ENCODE measurements around the gene CEP63.
"Not testable (repeated sequence)": the region's sequence is repeated elsewhere in the genome, so short reads cannot be mapped to it uniquely, and the experiment has no call there.

The CEP63 gene

GRCh38 chr3:134544316-134544715 is 58.5 kb downstream of the CEP63 start:
- in situ Hi-C loops (cut with MboI; ENCODE audit: low pct_unique_long_range_greater_than_20kb, low sequenced_read_pairs, unreplicated experiment), result no loop called here
- no peak for DNase-seq (ENCODE audit: low spot score)
- TF ChIP-seq, protein P1, sequence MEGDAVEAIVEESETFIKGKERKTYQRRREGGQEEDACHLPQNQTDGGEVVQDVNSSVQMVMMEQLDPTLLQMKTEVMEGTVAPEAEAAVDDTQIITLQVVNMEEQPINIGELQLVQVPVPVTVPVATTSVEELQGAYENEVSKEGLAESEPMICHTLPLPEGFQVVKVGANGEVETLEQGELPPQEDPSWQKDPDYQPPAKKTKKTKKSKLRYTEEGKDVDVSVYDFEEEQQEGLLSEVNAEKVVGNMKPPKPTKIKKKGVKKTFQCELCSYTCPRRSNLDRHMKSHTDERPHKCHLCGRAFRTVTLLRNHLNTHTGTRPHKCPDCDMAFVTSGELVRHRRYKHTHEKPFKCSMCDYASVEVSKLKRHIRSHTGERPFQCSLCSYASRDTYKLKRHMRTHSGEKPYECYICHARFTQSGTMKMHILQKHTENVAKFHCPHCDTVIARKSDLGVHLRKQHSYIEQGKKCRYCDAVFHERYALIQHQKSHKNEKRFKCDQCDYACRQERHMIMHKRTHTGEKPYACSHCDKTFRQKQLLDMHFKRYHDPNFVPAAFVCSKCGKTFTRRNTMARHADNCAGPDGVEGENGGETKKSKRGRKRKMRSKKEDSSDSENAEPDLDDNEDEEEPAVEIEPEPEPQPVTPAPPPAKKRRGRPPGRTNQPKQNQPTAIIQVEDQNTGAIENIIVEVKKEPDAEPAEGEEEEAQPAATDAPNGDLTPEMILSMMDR (IDR thresholded peaks at IDR 0.05; ENCODE audit: extremely low read depth, insufficient read depth, missing control alignments), result no peak

GRCh38 chr3:134544783-134545182 is 58.9 kb downstream of the CEP63 start:
- in situ Hi-C loops (cut with MboI; ENCODE audit: low pct_unique_long_range_greater_than_20kb, low sequenced_read_pairs, unreplicated experiment); DNase-seq (ENCODE audit: low spot score): not testable (repeated sequence)

DNA sequence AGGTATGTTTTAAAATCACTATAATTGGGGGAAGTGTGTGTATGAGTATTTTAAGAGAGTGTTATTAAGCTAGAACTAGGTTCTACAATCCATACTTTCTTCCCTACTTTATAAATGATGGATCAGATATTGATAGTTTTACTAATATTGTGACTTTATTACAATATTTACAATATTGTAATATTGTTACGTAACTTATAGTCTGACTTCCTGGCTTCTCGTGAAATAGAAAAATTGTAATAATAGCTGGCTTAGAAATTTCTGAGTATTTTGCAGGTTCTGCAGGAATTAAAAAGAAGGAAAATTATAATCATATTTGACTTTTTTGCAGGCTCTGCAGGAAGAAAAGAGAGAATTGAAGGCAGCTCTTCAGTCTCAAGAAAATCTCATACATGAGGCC is 60.0 kb downstream of the CEP63 start:
- in situ Hi-C loops (cut with MboI; ENCODE audit: low pct_unique_long_range_greater_than_20kb, low sequenced_read_pairs, unreplicated experiment), result no loop called here
- TF ChIP-seq, protein P1 (IDR thresholded peaks at IDR 0.05; ENCODE audit: extremely low read depth, insufficient read depth, missing control alignments), result no peak
- DNase-seq (ENCODE audit: low spot score), result no peak

DNA sequence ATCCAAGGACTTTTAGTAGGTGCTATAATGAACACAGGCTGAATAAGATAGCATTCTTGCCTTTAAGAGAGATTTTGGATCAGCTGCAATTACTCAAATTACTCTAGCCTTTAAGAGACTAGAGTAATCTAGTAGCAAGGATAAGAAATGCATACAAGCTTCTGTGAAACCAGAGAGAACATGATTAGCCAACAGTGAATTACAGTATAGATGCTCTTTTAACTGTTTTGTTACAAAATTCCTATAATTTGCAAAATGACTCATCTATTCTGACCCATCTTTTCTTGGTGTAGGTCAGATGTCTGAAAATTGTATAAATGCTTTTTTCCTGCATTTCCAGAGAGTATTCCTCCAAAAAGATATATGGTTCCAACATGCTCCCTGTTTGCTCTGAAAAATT is 66.9 kb downstream of the CEP63 start:
- DNase-seq (ENCODE audit: low spot score), result no peak
- in situ Hi-C loops (cut with MboI; ENCODE audit: low pct_unique_long_range_greater_than_20kb, low sequenced_read_pairs, unreplicated experiment), result no loop called here
- TF ChIP-seq, protein P1 (IDR thresholded peaks at IDR 0.05; ENCODE audit: extremely low read depth, insufficient read depth, missing control alignments), result no peak

DNA sequence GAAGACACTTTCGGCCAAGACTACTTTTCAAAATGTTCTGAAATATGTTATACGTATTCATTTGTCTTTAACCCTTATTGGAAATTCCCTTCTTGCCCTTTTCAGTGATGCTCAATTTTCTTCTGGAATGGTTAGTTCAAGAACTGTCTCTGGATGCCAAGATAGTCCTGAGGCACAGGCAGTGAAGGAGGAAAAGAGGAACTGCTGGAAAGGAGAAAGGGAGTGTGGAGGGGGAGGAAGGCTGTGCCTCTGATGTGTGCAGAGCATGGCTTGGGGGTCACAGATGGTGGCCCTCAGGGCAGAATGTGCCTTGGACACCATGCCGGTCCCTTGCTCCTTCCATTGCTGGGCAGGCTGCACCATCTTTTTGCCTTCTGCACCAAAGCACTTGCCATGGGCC is 73.7 kb downstream of the CEP63 start:
- in situ Hi-C loops (cut with MboI; ENCODE audit: low pct_unique_long_range_greater_than_20kb, low sequenced_read_pairs, unreplicated experiment), result no loop called here
- no peak for DNase-seq (ENCODE audit: low spot score)
- TF ChIP-seq, protein P1 (IDR thresholded peaks at IDR 0.05; ENCODE audit: extremely low read depth, insufficient read depth, missing control alignments), result no peak

GRCh38 chr3:134562055-134562454 is 76.2 kb downstream of the CEP63 start:
- no peak for DNase-seq (ENCODE audit: low spot score)
- TF ChIP-seq, protein P1 (IDR thresholded peaks at IDR 0.05; ENCODE audit: extremely low read depth, insufficient read depth, missing control alignments), result no peak
- in situ Hi-C loops (cut with MboI; ENCODE audit: low pct_unique_long_range_greater_than_20kb, low sequenced_read_pairs, unreplicated experiment), result no loop called here

- TF ChIP-seq, protein P1 (IDR thresholded peaks at IDR 0.05; ENCODE audit: extremely low read depth, insufficient read depth, missing control alignments), result no peak
- DNase-seq (ENCODE audit: low spot score), result no peak
- in situ Hi-C loops (cut with MboI; ENCODE audit: low pct_unique_long_range_greater_than_20kb, low sequenced_read_pairs, unreplicated experiment), result no loop called here
These were observed 77.7 kb downstream of the CEP63 start for GRCh38 chr3:134563601-134564000.
